GM23248 (cell line): ENCODE results near the gene TOP3A.

Experiments
- EZH2 ChIP-seq: fragments of 200-600 bp; sonication (generic); IDR thresholded peaks from 2 replicates; pipeline ENCODE4 v1.6.1; 2018; ENCODE audit warnings: antibody characterized with exemption, mild to moderate bottlenecking; ENCODE audit not compliant: insufficient read depth, poor library complexity, severe bottlenecking
- EZH2phosphoT487 ChIP-seq: fragments of 200-600 bp; sonication (generic); IDR thresholded peaks from 2 replicates; pipeline ENCODE4 v1.6.1; 2018; ENCODE audit warnings: antibody characterized with exemption, moderate library complexity, mild to moderate bottlenecking, low read depth; ENCODE audit not compliant: insufficient read depth

GRCh38 chr17:18331879-18332278, 17.1 kb upstream of the TOP3A start:
- TF ChIP-seq EZH2 (no peak), EZH2phosphoT487 (no peak)
